Hematopoietic multipotent progenitor cell treated with erythropoietin and hydrocortisone succinate and interleukin-3 and kit ligand, for 17 days (in vitro differentiated cells): ENCODE measurements around the gene CDC5L.
A peak's percentile ranks its signal among the peaks of the same experiment; 100 is the strongest.

Experiments
- DNase-seq: peaks from one replicate; pipeline ENCODE4 v3.0.0-alpha.2; 2015; ENCODE audit warnings: low spot score

Gene CDC5L

DNA sequence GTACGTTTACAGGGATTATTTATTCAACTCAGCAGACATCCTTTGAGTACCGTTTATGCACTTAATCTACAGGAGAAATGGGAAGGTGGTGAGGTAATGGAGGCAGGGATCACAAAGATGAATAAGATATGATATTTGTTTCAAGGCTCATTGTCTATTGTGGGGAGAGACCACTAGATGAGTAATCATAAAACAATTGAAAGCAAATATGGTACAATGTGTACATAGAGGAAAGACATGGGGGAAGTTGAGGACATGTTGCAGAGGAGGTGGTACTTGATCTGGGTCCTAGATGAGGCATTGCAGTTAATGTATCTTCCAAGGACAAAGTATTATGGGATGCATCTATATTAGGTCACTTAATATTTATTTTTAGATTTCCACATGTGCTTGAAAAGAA is 13.7 kb upstream of the CDC5L start:
- DNase-seq, result no peak

DNA sequence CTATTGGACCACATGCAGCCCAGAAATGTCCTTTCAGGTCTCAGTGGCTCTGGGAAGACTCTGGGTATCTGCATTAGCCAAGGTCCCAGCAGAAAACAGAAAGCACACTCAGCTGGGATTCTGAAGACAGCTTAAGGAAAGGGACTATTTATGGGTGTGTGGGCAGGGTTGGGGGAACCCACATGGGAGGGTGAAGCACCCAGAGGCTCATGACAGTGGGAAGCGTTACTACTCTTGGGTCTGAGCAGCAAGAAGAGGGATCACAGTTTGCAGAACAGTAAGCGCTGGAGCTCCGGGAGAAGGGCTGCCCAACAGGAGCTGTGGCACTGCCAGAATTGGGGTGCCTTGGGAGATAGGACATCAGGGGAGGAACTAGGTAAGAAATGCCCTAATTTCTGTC is 12.4 kb upstream of the CDC5L start:
- no peak for DNase-seq

DNA sequence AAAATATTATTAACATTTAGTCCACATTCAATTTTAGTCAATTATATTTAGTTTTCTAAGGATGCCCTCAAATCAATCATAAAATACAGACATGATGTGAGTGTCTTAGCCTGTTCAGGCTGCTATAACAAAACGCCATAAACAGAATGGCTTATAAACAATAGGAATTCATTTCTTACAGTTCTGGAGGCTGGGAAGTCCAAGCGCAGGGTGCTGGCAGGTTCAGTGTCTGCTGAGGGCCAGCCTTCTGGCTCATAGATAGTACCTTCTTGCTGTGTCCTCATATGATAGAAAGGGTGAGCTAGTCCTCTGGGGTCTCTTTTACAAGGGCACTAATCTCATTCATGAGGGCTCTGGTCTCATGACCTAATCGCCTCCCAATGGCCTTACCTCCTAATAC is 10.0 kb upstream of the CDC5L start:
- DNase-seq, result no peak

DNA sequence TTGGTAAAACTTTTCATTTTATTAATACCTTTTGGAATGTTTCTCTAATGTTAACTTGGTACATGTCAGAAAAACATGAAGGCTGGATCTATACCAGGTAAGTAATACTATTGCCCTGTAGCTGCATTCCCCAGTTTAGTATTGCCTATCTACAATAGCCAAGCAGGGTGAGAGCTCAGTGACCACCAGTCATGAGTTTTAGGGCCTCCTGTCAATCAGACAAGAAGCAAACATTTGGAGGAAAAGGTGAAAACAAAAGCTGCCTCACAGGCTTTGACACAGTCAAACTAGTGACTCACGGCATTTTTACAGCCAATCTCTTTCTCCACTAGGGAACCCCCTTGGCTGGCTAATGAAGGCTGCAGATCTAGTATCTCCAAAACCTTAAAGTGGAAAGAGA is 9.5 kb upstream of the CDC5L start:
- no peak for DNase-seq

DNA sequence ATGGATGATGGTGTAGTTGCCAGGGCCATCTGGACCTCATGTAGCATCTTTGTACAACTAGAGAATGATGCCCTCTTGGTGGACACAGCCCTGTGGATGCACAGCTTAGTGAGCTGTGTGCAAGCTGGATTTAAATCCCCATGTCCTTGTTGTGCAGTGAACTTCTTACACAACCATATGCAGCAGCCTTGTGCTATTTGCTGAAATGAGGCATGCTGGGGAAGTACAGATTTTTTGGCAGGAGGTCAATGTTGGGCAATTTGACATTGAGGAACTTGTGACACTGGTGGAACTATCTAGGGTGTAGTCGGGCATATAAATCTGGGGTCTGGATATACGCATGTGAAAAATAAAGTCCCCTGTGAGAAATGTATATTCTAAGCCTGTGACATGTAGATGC is 5.8 kb upstream of the CDC5L start:
- no peak for DNase-seq

DNA sequence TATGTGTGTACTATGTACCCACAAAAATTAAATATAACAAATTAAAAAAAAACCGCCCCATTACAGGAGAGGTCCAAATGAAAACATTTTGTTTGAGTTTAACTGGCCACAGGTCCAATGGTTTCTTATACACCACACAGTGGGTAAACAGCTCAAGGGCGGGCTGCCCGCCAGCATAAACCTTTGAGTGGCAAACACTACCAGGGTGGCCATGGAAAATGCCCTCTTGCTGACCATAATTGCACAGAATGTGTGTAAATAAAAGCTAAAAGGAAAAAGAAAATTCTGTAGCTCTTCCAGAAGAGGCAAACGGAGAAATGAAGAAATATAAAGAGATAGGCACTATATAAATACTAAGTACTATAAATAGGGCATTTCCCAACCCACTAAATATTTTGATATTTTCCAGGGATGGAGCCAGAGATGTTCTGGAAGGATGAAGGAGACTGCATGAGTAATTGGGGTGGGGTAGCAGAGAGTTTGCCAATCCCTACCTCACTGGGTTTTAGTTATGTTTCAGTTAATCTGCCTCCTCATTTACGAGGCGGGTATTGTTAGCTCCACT is 1.1 kb upstream of the CDC5L start:
- DNase-seq, result no peak

DNA sequence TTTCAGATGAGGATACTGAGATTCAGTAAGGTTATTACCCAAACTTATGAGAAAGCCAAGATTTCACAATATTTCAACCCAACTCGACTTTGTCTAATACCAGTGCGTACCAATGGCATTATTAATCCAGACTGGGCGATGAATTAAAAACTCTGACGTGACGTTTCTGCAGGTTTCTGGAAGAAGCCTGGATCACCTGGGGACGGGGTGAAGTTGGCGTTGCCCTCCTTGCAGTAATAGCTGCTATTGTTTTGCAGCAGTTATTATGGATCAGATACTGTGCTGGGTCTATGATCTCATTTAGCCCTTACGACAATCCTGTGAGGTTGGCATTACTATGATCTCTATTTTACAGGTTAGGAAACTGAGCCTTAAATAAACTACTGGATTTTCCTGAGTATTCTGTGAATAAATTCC is 569 bp upstream of the CDC5L start:
- DNase-seq, result no peak

DNA sequence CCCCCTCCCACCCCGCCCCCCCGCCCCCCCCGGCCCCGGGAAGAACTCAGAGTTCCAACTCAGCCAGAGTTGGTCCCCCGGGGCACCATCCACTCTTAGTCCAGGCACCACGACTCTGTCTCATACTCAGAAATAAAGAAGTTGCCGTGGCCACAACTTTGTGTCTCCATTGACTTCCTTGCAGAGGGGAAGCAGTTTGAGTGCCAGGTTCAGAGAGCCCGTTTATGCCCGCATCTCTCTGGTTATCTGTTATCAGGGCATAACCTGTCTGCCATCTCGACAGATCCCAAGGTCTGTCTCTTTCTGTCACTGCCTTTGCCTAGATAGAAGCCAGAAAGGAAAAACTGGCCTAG is 605 bp downstream of the CDC5L start:
- DNase-seq, result peak; percentile 34

DNA sequence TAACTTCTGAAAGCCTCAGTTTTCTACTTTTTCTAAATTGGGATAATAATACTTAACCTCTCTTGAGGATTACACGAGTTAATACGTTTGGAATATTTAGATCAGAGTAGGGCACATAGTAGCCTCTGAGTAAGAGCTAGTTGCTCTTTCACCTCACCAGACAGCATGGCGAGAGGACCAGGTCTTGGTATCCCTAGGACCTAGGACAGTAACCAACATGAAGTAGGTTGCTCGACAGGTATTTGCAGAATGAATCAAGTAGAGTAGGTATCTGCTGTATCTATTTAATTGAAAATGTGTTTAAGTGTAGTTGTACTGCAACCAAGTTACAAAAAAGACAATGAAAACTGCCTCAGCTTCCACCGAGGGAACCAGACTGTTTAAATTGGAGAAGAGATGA is 1.4 kb downstream of the CDC5L start:
- DNase-seq, result no peak

DNA sequence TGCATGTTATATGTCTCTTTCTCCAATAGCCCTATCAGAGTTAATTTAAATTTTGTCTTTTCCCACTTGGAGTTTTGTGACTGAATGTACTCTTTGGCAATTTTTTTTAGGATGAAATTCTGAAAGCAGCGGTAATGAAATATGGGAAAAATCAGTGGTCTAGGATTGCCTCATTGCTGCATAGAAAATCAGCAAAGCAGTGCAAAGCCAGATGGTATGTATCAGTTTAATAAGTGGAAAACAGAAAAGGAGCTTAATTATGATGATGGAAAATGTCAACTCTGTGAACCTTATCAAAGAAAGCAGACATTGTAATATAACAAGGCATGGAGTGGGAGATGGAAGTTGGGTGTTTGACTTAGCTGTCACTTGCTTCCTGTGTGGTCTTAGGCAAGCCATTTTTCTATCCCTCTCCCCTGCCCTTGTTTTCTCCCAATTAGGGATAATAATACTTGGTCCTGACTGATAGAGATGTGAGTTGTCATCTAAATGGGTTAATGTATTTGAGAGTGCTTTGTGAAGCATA is 2.7 kb downstream of the CDC5L start:
- no peak for DNase-seq

DNA sequence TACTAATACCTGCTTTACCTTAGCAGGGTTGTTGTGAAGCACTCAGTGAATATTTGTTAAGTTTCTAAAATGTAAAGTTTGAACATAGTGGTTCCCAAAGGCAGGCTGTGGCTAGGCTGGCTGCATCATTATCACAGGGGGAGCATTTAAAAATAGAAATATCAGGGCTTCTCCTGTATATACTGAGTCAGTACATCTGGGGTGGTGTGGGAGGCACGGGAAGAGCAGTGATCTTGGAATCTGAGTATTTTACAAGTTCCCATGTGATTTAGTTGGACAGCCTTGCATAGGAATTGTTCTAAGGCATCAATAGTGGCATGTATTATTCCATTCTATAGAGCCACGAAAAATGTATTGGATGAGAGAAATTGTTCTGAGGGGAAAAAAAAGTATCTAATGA is 8.0 kb downstream of the CDC5L start:
- DNase-seq, result no peak

DNA sequence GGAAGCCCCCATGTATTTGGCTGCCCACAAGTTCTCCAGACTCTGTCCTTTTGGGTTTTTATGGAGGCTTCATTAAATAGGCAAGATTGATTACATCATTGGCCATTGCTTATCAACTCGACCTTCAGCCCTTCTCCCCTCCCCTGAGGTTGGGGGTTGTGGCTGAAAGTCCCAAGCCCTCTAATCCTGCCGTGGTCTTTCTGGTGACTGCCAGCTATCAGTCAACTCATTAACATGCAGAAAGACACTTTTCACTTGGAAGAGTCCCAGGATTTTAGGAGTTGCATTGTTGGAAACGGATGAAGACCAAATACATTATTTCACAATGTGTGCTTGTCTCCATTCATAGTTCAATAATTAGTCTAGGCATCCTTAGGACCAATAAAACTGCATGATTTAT is 9.5 kb downstream of the CDC5L start:
- DNase-seq, result no peak

DNA sequence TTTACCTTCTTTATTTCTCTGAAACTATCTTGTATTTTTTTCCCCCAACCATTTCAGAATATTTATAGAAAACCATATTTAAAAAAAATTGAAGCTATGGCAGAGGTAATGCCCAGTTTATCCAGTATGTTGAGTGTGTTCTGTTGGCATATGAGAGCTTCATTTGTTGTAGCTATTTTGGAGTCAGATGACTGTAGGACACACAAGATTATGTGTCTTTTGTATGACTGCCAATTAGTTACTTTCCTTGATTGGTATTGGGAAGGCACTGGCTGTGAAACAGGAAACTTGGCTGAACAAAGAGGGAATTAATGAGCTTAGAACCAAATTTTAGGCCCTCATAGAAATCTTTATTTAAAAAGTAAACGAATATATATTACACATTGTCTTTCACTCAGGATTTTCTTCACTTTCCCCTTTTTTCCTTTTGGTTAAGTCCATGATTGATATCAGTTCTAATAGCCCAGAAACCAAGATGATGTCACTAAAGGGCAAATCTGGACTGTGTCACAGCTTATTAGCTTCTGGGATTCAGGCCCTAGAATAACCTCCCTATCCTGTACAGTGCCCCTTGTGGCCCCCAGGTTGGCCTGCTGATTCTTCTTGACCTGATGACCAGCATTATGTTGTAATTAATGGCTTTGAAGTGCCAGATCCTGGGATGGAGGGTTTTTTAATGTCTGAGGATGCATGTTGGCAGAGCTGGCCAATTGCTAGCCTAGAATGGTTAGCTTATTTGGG is 10.1 kb downstream of the CDC5L start:
- DNase-seq, result no peak

DNA sequence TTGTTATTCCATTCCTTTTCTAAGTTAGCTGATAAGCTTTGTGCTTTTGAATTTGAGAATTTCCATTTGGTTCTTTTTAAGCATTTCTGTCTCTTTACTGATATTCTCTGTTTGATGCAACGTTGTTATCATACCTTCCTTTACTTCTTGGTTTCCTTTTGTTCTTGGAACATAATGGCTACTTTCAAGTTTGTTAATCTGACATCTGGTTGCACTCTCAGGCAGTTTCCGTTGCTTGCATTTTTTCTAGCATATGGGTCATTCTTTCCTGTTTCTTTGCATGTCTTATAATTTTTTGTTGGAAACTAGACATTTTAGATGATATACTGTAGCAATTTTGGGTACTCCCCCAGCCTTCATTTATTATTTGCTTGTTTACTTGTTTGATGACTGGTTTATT is 12.5 kb downstream of the CDC5L start:
- DNase-seq, result no peak

DNA sequence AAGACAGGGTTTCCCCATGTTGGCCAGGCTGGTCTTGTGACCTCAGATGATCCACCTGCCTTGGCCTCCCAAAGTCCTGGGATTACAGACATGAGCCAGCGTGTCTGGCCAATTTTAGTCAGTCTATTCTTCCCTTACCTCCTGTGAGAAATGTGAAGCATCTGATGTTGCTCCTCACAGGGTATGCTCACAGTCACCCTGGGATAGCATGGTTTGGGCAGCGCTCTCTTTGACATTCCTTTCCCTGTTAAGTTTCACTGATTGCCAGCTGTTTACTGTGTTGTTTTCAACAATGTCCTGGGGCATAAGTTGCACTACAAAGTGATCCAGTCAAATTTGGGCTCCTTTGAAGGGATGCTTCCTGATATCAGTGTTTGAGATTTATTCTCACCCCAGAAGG is 13.1 kb downstream of the CDC5L start:
- DNase-seq, result no peak

DNA sequence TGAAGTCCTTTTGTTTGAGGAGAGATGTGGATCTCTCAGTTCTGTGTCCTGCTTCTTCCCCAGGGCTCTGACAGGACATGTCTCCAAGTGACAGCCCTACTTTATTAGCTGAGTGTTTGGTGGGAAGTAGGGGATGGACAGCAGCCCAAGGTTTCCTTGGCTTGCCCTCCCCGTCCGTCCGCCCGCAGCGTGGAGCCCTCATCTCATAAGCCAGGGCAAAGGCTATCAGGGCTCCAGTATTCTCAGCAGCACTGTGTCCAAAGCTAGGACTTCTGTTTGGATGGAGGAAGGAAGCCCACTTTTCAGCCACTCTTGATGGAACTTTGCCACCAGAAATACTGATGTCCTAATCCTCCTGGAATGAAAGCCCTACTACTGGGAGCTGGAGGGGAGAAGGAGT is 13.6 kb downstream of the CDC5L start:
- no peak for DNase-seq

DNA sequence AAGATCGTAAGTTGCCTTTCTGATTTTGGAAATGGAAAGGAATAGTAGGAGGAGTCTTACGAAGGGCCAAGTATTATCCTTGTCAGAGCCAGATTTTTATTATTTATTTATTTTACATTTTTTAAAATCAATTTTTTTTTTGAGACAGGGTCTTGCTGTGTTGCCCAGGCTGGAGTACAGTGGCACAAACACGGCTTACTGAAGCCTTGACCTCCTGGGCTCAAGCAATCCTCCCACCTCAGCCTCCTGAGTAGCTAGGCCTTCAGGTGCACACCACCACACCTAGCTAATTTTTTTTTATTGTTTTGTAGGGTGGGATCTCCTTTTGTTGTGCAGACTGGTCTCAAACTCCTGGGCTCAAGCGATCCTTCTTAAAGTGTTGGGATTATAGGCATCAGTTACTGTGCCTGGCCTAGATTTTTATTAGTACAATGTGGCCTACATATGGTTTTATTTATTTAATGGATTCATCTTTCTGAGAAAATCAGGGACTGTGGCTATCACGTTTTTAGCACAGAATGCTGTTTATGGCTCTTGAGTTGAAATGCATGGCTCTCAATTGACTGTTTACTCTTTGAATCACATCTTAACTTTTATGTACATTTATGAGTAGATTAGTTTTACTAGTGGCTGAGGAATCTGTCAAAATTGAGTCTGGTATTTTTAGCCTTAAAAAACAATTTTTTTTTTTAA is 16.7 kb downstream of the CDC5L start:
- DNase-seq, result no peak

DNA sequence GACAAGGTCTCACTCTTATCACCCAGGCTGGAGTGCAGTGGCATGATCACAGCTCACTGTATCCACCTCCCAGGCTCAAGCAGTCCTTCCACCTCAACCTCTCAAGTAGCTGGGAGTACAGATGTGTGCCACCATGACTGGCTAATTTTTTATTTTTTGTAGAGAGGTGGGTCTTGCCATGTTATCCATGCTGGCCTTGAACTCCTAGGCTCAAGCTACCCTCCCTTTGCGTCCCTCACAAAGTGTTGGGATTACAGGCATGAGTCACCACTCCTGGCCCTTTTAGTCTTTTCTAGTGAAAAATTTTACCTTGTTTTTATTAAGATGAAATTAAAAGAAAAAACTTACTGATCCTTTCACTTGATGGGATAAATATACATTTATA is 17.2 kb downstream of the CDC5L start:
- DNase-seq, result no peak

DNA sequence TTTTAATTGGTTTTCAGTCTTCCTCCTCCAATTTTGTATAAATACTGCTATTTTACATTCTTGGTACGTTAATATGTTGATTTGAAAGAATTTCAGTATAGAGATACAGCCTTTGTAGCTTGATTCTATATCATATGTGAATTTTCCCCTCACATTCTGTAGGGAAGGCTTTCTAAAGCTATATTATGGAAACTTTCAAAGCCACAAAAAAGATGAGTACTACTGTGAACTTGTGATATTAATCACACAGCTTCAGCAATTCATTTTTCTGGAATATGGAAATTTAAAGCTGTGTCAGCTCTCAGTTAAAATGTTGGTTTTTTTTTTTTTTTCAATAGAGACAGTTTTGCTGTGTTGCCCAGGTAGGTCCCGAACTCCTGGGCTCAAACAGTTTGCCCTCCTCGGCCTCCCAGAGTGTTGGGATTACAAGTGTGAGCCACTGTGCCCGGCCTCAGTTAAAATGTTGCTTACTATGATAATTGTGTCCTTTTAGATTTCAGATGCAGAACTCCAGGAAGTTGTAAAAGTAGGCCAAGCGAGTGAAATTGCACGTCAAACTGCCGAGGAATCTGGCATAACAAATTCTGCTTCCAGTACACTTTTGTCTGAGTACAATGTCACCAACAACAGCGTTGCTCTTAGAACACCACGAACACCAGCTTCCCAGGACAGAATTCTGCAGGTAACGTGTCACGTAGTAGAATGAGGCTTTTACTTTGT is 20.6 kb downstream of the CDC5L start:
- no peak for DNase-seq

DNA sequence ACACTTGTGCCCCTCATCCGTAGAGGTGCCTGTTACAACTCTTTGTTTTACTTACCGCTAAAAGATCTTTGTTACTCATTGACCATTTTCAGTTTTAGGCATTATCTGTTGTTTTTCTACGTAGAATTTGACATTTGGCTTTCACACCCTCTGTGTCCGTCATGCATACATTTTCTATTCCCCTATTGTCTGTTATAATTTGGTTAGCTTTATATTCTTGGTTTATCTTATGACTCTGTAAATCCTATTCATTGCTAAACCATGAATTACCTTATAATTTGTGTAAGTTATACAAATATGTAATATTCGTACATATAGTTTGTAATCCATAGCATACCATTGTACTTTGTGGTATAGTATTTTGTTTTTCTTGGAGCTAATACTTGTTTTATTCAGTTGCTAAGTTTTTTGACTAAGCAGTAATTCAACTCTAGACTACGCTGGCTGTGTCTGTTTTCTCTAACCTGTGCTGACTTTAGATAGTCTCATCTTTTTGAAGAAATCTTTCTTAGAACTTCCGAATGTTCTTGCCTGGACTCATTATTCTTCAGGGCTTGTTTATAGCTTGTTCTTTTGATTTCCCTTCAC is 21.8 kb downstream of the CDC5L start:
- no peak for DNase-seq

DNA sequence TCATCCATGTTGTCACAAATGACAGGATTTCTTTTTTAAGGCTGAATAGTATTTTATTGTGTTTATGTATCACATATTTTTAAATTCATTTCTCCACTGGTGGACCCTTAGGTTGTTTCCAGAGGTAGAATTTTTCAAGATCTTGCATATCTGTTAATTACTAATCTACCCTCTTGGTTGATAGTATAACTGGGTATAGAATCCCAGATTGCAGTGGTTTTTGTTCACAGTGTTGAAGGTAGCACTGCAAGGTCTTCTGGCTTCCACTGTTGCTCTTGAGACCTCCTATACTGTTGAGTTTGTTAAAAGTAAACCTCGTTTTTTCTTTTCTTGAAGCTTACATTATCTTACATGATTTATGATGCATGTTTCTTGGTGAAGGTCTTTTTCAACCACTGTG is 22.9 kb downstream of the CDC5L start:
- no peak for DNase-seq

DNA sequence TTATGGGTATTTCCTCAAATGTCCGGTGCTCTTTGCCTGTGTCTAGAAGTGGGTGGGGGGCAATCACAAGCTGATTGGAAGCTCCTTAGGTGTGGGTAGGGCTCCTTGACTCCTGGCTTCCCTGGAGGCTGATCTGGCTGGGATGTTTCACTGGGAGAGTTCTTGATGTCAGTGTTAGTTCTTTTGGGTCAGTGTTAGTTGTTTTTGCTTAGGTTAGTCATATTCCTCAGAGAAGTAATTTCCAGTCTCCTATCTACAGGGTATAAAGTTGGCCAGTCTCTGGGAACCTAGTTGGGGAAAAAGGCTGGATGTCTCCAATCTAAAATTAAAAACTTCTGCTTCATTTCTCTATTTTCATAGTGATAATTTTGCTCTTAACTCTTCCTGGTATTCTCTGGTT is 23.6 kb downstream of the CDC5L start:
- DNase-seq, result no peak

DNA sequence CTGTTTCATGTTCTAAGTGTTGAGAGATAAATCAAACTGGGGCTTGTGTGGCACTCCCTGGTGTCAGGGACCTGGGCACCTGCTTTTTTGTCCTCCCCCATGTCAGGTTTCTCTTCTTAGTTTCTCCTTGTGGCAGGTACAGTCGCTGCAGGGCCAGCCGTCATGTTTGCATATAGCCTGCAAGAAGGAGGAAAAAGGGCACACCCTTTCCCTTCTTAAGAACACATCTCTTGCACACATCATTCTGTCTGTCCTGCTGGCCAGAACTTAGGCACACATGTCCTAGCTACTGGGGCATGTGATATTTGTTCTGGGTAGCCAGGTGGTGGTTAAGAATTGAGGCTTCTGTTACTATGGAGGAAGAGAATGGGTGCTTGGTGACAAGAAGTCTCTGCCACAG is 27.9 kb downstream of the CDC5L start:
- no peak for DNase-seq
